Measurements from ENCODE around the gene PDF.

PDF gene

DNA sequence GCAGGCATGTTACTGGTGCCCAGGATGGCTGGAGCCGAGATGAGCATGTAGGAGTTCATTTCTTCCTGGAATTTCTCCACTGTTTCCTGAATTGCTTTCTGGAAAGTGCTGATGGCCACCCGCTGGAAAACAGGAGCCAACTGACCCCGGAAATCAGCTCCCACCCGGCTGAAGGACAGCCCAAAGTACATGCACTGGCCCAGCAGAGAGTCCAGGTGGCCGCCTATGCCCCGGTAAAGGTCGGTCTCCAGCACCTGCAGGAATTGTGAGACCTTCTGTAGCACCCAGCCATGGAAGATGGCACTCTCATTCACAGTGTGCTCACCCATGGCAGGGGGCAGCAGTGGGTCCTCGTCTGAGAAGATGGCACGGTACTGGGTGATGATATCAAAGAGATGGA is 4.3 kb upstream of the PDF start:
- Histone ChIP-seq H3K4ac (ENCODE audit: low read depth in 1 of 2, low read length in 2 of 2) (no peak overlapping the region), H4K8ac (ENCODE audit: low read length) (no peak overlapping the region), H3K9me3 (ENCODE audit: control insufficient read depth, low read length) (no peaks in the 10 kb centered on the region), H3K27me3 (ENCODE audit: control insufficient read depth in 1 of 2, insufficient read depth in 1 of 2, low read length in 2 of 2) (no peaks in the 10 kb centered on the region), H3K4me1 (ENCODE audit: control insufficient read depth, insufficient read depth, low read depth, low read length) (peaks cover 15% of the 10 kb centered on the region), H3K9ac (ENCODE audit: low read length) (no peak overlapping the region), H2AFZ (ENCODE audit: low read depth, low read length) (no peak overlapping the region), H3K4me3 (ENCODE audit: insufficient read depth in 1 of 2, low read depth in 1 of 2, low read length in 2 of 2) (no peak overlapping the region), H2BK15ac (ENCODE audit: low read depth, poor library complexity, severe bottlenecking) (no peak overlapping the region), H3K14ac (ENCODE audit: low read length in 2 of 2) (no peak overlapping the region), H2BK120ac (ENCODE audit: low read depth, low read length) (no peak overlapping the region), H3K27ac (ENCODE audit: low read length, poor library complexity, severe bottlenecking) (no peak overlapping the region), H2BK12ac (ENCODE audit: low read length in 2 of 2) (no peak overlapping the region), H2BK5ac (ENCODE audit: low read depth, low read length, poor library complexity, severe bottlenecking) (no peak overlapping the region), H2AK5ac (ENCODE audit: low read length, severe bottlenecking) (no peak overlapping the region), H3K23ac (ENCODE audit: low read length in 2 of 2) (no peak overlapping the region), H3K18ac (ENCODE audit: low read depth in 1 of 2, low read length in 2 of 2) (no peak overlapping the region), H3K36me3 (ENCODE audit: control insufficient read depth in 1 of 2, insufficient read depth in 2 of 2, low read depth in 1 of 2, low read length in 2 of 2) (peaks cover 38 to 53% of the 10 kb centered on the region in 2 experiments), H4K91ac (ENCODE audit: low read length) (no peak overlapping the region), H3K79me1 (replicated peaks; ENCODE audit: low read length, poor library complexity, severe bottlenecking) (peaks cover 26% of the 10 kb centered on the region), H3K4me2 (ENCODE audit: low read length, poor library complexity, severe bottlenecking) (no peak overlapping the region)
- WGBS: 93% methylated on average over 9 of the region's 9 CpGs
- no peak for DNase-seq

DNA sequence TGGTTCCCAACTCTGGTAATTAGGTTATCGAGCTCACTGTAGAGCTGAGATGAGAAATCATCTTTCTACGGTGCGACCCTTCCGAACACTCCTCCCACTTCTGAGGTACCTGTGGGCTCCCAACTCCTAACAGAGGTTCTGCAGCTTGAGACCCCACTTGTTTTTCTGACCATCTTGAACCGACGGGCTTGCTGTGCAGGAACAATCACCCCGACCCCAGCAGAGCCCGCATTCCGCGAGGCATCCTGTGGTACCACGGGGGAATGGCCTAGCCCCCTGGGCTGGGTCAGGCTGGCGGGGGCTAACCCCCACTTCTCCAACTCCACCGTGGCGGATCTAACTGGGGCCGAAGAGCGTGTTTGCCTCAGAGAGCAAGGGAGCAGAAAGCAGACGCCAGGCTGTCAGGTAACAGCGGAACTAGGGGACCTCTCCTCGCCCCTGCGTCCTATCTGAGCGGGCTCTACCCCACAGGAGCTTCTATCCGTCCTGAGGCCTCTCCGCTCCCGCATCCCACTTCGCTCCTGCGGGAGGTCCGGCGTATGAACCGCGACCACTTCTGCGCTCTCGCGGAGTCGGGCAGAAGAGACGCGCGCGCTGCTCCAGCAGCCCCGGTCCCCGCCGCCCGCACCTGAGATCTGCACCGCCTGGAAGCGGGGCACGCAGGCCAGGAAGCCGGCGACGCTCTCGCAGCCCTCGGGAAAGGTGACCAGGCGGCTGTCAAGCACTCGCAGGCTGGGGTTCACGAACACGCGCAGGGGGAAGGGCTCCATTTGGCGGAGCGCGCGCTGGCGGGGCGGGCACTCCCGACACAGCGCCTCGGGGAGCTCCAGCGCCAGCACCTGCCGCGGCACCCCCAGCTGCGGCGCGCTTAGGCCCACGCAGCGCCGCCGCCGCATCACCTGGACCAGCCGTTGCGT is 761 bp downstream of the PDF start:
- Histone ChIP-seq H3K4me2 (ENCODE audit: low read length, poor library complexity, severe bottlenecking) (peak overlapping the region; percentile 87), H2BK120ac (ENCODE audit: low read depth, low read length) (peak overlapping the region; percentile 11), H3K4ac (ENCODE audit: low read depth in 1 of 2, low read length in 2 of 2) (peak overlapping the region; percentile 73 to 90), H3K18ac (ENCODE audit: low read depth in 1 of 2, low read length in 2 of 2) (peak overlapping the region; percentile 60 to 92), H3K9ac (ENCODE audit: low read length) (peak overlapping the region; percentile 93), H2AFZ (ENCODE audit: low read depth, low read length) (peak overlapping the region; percentile 96), H3K79me1 (replicated peaks; ENCODE audit: low read length, poor library complexity, severe bottlenecking) (peaks cover 17% of the 10 kb centered on the region), H3K4me1 (ENCODE audit: control insufficient read depth, insufficient read depth, low read depth, low read length) (peaks cover 27% of the 10 kb centered on the region), H2AK5ac (ENCODE audit: low read length, severe bottlenecking) (no peak overlapping the region), H3K14ac (ENCODE audit: low read length in 2 of 2) (peak overlapping the region in 1 of 2 experiments; percentile 85), H2BK15ac (ENCODE audit: low read depth, poor library complexity, severe bottlenecking) (peak overlapping the region; percentile 52), H2BK12ac (ENCODE audit: low read length in 2 of 2) (peak overlapping the region in 1 of 2 experiments; percentile 2), H3K23ac (ENCODE audit: low read length in 2 of 2) (peak overlapping the region; percentile 10 to 20), H2BK5ac (ENCODE audit: low read depth, low read length, poor library complexity, severe bottlenecking) (no peak overlapping the region), H4K8ac (ENCODE audit: low read length) (peak overlapping the region; percentile 82), H3K27me3 (ENCODE audit: control insufficient read depth in 1 of 2, insufficient read depth in 1 of 2, low read length in 2 of 2) (no peaks in the 10 kb centered on the region), H3K4me3 (ENCODE audit: insufficient read depth in 1 of 2, low read depth in 1 of 2, low read length in 2 of 2) (peak overlapping the region; percentile 90 to 95), H3K9me3 (ENCODE audit: control insufficient read depth, low read length) (no peaks in the 10 kb centered on the region), H3K27ac (ENCODE audit: low read length, poor library complexity, severe bottlenecking) (no peak overlapping the region), H3K36me3 (ENCODE audit: control insufficient read depth in 1 of 2, insufficient read depth in 2 of 2, low read depth in 1 of 2, low read length in 2 of 2) (peaks cover 43 to 72% of the 10 kb centered on the region in 2 experiments), H4K91ac (ENCODE audit: low read length) (peak overlapping the region; percentile 57)
- DNase-seq: peak; percentile 36
- WGBS: 8% methylated on average over 65 of the region's 77 CpGs

DNA sequence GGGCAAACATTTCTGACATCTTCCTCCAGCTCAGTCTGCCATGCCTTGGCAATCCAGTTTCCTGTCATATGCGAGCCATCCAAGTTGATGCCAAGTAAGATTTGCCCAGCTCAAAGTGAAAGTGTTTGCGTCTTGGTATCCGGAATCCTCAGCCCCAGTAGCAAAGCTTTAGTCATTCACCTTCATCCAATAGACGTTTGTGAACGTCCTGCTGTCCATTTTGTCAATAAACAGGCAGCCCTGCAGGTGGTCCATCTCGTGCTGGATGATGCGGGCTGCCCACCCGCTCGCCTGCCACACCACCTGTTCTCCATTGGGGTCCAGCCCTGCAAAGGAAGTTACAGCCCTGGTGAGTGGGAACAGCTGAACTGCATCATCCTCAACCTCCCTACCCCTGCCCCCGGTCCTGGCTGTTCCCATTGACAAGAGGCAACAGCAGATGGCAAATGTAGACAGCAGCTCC is 1.5 kb downstream of the PDF start:
- peaks cover 32% of the 10 kb centered on the region for H3K4me1 ChIP-seq (ENCODE audit: control insufficient read depth, insufficient read depth, low read depth, low read length)
- no peak overlapping the region for H3K18ac ChIP-seq (ENCODE audit: low read depth in 1 of 2, low read length in 2 of 2)
- H4K91ac ChIP-seq (ENCODE audit: low read length): no peak overlapping the region
- H3K9me3 ChIP-seq (ENCODE audit: control insufficient read depth, low read length): no peaks in the 10 kb centered on the region
- H3K79me1 ChIP-seq (replicated peaks; ENCODE audit: low read length, poor library complexity, severe bottlenecking): peaks cover 14% of the 10 kb centered on the region
- peak overlapping the region in 1 of 2 experiments; percentile 90 for H3K4me3 ChIP-seq (ENCODE audit: insufficient read depth in 1 of 2, low read depth in 1 of 2, low read length in 2 of 2)
- H2BK120ac ChIP-seq (ENCODE audit: low read depth, low read length): no peak overlapping the region
- no peaks in the 10 kb centered on the region for H3K27me3 ChIP-seq (ENCODE audit: control insufficient read depth in 1 of 2, insufficient read depth in 1 of 2, low read length in 2 of 2)
- H4K8ac ChIP-seq (ENCODE audit: low read length): no peak overlapping the region
- peak overlapping the region; percentile 93 for H3K9ac ChIP-seq (ENCODE audit: low read length)
- H3K23ac ChIP-seq (ENCODE audit: low read length in 2 of 2): no peak overlapping the region
- no peak overlapping the region for H3K4ac ChIP-seq (ENCODE audit: low read depth in 1 of 2, low read length in 2 of 2)
- H2BK15ac ChIP-seq (ENCODE audit: low read depth, poor library complexity, severe bottlenecking): no peak overlapping the region
- H3K27ac ChIP-seq (ENCODE audit: low read length, poor library complexity, severe bottlenecking): peak overlapping the region; percentile 2
- no peak overlapping the region for H3K14ac ChIP-seq (ENCODE audit: low read length in 2 of 2)
- WGBS: 78% methylated on average over 10 of the region's 10 CpGs
- H3K36me3 ChIP-seq (ENCODE audit: control insufficient read depth in 1 of 2, insufficient read depth in 2 of 2, low read depth in 1 of 2, low read length in 2 of 2): peaks cover 43 to 72% of the 10 kb centered on the region in 2 experiments
- no peak overlapping the region for H2BK5ac ChIP-seq (ENCODE audit: low read depth, low read length, poor library complexity, severe bottlenecking)
- H2AK5ac ChIP-seq (ENCODE audit: low read length, severe bottlenecking): no peak overlapping the region
- H2AFZ ChIP-seq (ENCODE audit: low read depth, low read length): no peak overlapping the region
- DNase-seq: no peak
- H3K4me2 ChIP-seq (ENCODE audit: low read length, poor library complexity, severe bottlenecking): peak overlapping the region; percentile 87
- no peak overlapping the region for H2BK12ac ChIP-seq (ENCODE audit: low read length in 2 of 2)

DNA sequence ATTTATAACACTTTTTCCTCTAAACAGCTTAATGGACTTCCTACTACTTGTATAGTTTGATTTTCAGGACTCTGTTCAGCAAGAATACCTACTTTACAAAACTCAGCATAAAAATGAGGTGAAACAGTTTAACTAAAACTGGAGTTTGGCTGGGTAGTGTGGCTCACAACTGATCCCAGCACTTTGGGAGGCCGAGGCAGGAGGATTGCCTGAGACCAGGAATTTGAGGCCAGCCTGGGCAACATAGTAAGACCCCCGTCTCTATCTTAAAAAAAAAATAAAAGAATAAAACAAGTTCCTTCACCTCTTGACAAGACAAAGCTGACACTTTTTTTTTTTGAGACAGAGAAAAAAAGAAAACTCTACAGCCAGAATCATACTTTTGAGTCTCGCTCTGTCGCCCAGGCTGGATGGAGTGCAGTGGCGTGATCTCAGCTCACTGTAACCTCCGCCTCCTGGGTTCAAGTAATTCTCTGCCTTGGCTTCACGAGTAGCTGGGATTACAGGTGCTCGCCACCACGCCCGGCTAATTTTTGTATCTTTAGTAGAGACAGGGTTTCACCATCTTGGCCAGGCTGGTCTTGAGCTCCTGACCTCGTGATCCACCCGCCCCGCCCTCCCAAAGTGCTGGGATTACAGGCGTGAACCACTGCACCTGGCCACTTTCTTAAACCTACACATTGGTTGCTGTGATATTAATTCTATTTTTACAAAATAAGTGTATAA is 2.6 kb downstream of the PDF start:
- H3K79me1 ChIP-seq (replicated peaks; ENCODE audit: low read length, poor library complexity, severe bottlenecking): peaks cover 15% of the 10 kb centered on the region
- H2AK5ac ChIP-seq (ENCODE audit: low read length, severe bottlenecking): no peak overlapping the region
- H3K9ac ChIP-seq (ENCODE audit: low read length): peak overlapping the region; percentile 36
- no peak overlapping the region for H4K8ac ChIP-seq (ENCODE audit: low read length)
- no peak overlapping the region for H3K27ac ChIP-seq (ENCODE audit: low read length, poor library complexity, severe bottlenecking)
- H2BK12ac ChIP-seq (ENCODE audit: low read length in 2 of 2): no peak overlapping the region
- H4K91ac ChIP-seq (ENCODE audit: low read length): no peak overlapping the region
- H3K27me3 ChIP-seq (ENCODE audit: control insufficient read depth in 1 of 2, insufficient read depth in 1 of 2, low read length in 2 of 2): no peaks in the 10 kb centered on the region
- H2BK5ac ChIP-seq (ENCODE audit: low read depth, low read length, poor library complexity, severe bottlenecking): no peak overlapping the region
- H3K36me3 ChIP-seq (ENCODE audit: control insufficient read depth in 1 of 2, insufficient read depth in 2 of 2, low read depth in 1 of 2, low read length in 2 of 2): peaks cover 50 to 70% of the 10 kb centered on the region in 2 experiments
- 98% methylated on average over 13 of the region's 14 CpGs for WGBS
- no peaks in the 10 kb centered on the region for H3K9me3 ChIP-seq (ENCODE audit: control insufficient read depth, low read length)
- no peak overlapping the region for H3K23ac ChIP-seq (ENCODE audit: low read length in 2 of 2)
- H3K4ac ChIP-seq (ENCODE audit: low read depth in 1 of 2, low read length in 2 of 2): no peak overlapping the region
- DNase-seq: no peak
- no peak overlapping the region for H3K14ac ChIP-seq (ENCODE audit: low read length in 2 of 2)
- no peak overlapping the region for H3K18ac ChIP-seq (ENCODE audit: low read depth in 1 of 2, low read length in 2 of 2)
- no peak overlapping the region for H3K4me2 ChIP-seq (ENCODE audit: low read length, poor library complexity, severe bottlenecking)
- peaks cover 35% of the 10 kb centered on the region for H3K4me1 ChIP-seq (ENCODE audit: control insufficient read depth, insufficient read depth, low read depth, low read length)
- H2AFZ ChIP-seq (ENCODE audit: low read depth, low read length): no peak overlapping the region
- H3K4me3 ChIP-seq (ENCODE audit: insufficient read depth in 1 of 2, low read depth in 1 of 2, low read length in 2 of 2): peak overlapping the region in 1 of 2 experiments; percentile 90
- H2BK15ac ChIP-seq (ENCODE audit: low read depth, poor library complexity, severe bottlenecking): no peak overlapping the region
- H2BK120ac ChIP-seq (ENCODE audit: low read depth, low read length): no peak overlapping the region
